ENCODE measurements around the gene SMC3.

GRCh38 chr10:110562348-110562747 is 5.1 kb upstream of the SMC3 start:
- TF ChIP-seq, protein P1, sequence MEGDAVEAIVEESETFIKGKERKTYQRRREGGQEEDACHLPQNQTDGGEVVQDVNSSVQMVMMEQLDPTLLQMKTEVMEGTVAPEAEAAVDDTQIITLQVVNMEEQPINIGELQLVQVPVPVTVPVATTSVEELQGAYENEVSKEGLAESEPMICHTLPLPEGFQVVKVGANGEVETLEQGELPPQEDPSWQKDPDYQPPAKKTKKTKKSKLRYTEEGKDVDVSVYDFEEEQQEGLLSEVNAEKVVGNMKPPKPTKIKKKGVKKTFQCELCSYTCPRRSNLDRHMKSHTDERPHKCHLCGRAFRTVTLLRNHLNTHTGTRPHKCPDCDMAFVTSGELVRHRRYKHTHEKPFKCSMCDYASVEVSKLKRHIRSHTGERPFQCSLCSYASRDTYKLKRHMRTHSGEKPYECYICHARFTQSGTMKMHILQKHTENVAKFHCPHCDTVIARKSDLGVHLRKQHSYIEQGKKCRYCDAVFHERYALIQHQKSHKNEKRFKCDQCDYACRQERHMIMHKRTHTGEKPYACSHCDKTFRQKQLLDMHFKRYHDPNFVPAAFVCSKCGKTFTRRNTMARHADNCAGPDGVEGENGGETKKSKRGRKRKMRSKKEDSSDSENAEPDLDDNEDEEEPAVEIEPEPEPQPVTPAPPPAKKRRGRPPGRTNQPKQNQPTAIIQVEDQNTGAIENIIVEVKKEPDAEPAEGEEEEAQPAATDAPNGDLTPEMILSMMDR (IDR thresholded peaks at IDR 0.05 in 8 of 11, conservative IDR thresholded peaks at IDR 0.05 in 3 of 11) = no peak
- TF ChIP-seq POLR2A (IDR thresholded peaks at IDR 0.05) (no peak), POLR2AphosphoS5 (IDR thresholded peaks at IDR 0.05) (no peak)

All from spleen (tissue), 7 donors.